ENCODE results near the gene CELA3B.
A peak's percentile ranks its signal among the peaks of the same experiment; 100 is the strongest.
"Not testable (repeated sequence)": the region's sequence is repeated elsewhere in the genome, so short reads cannot be mapped to it uniquely, and the experiment has no call there.

Gene CELA3B

DNA sequence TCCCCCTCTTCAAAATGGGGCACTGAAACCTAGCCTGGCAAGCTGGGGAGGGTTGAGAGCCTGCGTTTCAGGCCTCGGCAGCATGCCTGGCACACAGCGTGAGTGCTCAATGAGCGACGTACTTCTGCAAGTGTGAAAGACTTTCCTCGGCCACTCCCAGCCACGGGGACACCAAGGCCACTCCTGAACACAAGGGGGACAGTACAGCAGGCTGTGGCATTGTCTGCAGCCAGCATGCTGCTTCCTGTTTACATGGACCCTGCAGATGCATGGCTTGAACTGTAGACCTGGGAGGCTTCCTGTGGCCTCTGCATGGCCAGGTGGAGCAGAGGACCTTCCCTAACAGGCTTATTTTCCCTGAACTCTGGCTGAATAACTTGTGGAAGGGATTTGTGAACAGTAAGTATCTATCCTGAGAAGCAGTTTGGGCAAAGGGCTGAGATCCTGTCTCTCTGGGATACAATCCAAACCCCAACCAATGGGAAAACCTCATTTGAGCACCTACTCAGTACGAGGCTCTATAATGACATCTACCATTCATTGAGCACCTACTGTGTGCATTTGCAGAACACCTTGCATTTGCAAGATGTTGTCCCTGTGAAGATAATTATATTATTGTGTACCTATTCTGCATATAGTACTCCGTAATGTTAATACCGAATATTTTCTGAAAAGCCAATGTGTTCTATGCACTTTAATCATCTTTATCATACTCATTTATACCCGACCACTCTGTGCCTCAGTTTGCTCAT lies 29.8 kb upstream of the CELA3B start:
- no peak for DNase-seq

DNA sequence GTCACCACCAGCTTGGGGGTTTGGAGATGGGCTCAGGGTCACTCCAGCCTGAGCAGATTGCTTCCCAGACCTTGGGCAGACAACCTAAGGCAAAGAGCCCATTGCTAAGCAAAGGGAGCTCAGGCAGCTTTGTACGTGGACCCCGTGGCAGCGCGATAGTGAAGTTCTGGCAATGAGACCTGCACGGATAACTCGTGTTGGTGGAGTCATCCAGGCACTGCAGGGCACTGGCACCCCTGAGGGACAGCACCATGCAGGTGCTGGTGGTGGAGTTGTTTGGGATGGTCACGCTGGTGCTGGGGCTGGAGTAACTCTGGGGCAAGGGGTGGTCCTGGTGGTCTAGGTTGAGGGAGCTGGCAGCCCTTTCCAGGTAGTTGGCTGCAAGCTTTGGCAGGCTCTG lies 26.1 kb upstream of the CELA3B start:
- no peak for DNase-seq

DNA sequence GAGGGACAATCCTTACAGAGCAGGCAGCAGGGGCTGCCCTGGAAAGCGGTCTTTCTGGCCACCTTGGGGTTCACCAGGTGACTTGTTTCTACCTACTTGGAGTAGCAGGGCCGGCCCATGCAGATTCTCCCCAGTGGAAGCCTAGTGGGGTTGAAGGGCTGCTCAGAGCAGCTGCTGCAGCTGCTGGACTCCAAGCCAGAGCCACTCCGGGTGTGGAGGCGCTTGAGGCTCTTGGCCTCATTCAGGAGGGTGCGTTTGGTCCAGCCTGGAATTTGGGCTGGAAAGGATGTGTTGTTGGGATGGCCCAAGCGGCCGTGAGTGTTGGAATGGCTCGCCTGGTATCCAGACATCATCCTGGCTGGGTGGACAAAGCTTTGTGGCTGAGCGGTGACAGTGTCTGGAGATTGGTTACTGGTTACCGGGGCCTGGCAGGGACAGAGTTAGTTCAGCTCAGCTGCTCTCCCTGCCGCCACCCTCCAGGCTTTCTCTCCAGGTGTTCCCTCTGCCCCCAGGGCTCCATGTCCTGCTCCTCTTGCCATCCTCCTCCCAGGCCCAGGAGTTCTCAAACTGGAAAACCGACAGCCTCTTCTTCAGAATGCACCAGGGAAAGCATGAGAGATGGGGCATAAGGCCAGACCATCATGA lies 25.5 kb upstream of the CELA3B start:
- no peak for DNase-seq

- no peak for DNase-seq
Observed at GRCh38 chr1:21952786-21953520, 23.9 kb upstream of the CELA3B start.

- no peak for DNase-seq
Observed at GRCh38 chr1:21955058-21955457, 21.8 kb upstream of the CELA3B start.

DNA sequence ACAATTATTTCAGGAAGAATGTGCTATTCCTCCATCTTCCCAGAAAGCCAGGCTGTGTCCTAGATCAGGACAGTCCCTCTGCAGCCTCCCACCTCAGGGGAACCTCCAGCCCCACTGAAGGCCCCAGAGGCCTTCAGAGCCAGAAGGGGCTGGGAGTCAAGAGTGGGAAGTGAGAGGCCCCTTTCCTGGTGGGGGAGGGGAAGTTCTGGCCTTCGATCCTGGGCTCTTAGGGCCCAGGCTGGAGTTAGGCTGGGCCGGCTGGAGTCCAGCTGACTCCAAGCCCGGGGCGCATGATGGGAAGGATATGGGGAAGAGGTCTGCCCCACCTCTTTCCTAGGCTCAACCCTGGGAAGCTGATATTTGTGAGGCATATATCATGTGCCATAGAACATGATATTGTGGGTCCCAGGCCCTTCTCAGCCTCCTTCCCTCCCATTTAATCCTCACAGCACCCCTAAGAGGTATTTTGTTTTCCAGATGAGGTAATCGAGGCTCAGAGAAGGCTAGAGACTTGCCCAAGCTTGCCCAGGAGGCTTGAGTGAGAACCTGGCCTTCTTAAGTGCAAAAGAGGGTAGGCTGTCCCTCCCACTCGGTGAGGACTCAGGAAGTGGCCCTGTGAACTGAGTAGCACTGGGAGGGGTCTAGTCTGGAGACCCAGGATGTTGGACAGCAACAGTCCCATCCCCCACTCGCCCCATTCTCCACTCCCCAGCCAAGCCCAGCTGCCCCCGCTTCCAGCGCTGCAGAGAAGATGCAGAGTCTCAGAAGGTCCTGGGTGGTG lies 21.1 kb upstream of the CELA3B start:
- peak; percentile 13 for DNase-seq

DNA sequence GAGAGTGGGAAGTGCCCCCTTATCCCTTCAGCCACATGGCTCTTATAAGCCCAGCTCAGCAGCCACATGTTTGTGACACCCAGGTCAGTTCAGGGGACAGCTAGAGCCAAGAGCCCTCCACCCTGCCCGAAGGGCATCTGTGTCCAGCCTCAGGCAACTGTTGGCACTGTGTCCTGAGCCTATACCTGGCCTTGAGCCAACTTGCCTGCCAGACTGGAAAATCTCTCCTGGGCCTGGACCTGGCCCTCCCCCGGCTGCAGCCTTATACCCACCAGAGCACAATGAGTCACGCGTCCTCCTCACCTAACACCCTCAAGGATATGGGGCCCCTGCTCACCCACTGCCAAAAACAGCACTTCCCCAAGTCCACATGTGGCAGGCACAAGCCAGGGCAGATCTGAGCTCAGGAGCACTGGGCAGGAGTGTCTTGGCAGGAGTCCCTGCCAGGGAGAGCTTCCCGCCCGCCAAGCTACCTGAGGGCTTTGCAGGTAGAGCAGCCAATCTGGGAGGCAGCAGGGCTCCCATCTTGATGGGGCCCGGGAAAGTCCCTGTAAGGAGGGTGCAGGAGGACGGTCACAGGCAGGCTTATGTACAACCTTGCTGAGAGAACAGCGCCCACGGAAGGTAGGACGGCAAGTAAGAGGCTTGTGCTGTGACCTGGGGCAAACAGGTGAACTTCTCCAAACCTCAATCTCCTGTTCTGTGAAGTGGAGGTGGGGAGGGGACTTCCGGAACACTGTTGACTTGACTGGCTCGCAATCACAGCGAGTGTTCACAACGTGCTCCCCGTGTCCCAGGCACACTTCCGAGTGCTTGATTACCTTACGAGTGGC lies 19.9 kb upstream of the CELA3B start:
- peak; percentile 74 for DNase-seq

- no peak for DNase-seq
Observed at GRCh38 chr1:21961337-21961736, 15.5 kb upstream of the CELA3B start.

DNA sequence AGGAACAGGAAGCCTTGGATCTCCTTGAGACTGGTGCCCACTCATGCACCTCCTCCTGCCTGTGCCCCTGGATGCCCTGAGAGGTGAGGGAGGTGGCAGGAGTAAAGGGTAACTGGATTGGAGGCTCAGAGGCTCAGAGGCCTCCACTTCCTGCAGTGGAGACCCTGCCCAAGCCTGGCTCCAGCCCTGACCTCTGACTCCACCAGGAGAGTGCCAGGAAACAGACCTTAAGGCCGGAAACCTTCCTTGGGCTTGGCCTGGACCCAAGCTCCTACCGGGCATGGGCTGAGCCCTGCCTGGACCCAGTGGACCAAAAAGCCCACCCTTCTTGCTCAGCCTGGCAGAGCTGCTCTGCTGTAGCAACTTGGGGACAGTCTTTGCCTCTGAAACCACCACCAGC lies 15.0 kb upstream of the CELA3B start:
- no peak for DNase-seq

DNA sequence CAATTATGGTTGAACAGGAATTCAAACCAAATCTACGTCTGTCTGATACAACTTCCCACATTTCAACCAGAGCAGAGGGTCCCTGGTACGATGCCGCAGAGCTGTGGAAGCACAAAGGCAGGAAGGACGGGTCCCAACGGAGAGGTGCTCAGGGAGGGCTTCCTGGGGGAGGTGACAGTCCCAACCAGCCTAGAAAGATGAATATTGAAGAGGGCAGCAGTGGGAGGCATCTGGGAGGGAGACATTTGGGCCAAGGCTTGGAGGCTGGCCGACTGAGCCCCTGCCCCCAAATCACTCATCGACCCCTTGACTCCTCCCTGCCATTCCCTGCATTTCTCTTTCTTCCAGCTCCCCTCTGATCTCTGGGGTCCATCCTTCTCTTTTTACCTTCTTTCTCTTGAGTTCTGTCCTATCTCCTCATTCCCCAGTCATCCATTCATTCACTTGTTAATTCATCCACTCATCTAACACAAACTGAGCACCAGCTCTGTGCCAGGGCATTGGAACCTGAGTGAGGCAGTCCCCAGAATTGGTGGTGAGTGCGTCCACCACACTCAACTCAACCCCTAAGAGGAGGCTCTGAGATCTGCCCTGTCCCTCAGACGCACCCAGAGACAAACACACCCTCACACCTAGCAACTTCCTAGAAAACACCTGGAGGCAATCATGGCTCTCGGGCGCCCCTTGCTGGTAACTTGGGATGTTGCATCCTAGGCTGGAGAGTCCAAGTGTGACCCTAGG lies 13.2 kb upstream of the CELA3B start:
- DNase-seq = peak; percentile 85

DNA sequence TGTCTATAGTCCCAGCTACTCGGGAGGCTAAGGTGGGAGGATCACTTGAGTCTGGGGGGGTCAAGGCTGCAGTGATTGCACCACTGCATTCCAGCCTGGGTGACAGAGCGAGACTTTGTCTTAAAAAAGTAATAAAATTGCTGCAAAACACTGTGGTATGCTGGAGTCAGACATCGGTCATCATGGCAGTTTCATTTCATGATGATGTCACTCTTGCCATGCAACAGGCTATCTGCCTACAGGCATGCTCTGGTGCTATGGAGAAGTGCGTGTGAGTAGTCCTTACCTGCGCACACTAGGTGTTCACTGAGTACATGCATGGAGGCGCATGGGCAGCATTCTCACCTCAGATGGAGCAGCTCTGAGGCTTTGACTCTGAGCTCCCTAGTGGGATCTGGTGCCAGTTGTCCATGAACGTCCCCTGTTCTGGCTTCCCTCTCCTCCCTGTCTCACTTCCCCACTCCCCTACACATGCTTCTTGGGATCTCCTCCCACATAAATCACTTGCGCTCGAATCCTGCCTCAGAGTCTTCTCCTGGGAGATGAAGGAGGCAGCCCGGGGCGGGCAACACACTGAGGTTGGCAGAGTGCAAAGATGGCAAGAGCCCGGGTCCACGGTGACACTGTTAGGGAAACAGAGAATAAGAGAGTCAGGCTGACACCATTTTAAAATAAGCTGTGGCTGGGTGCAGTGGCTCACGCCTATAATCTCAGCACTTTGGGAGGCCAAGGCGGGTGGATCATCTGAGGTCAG lies 10.4 kb upstream of the CELA3B start:
- no peak for DNase-seq

GRCh38 chr1:21967216-21967615 lies 9.6 kb upstream of the CELA3B start:
- DNase-seq = not testable (repeated sequence)

DNA sequence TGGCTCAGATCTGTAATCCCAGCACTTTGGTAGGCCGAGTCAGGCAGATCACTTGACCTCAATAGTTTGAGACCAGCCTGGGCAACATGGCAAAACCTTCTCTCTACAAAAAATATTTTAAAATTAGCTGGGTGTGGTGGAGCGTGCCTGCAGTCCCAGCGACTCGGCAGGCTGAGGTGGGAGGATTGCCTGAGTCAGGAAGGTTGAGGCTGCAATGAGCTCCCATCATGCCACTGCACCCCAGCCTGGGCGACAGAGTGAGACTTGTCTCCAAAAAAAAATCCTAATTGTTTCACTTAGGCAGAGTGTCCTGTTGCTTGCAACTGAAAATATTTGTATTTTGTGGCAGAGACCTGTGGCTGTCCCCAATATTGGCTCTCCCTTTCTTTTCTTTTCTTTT lies 7.8 kb upstream of the CELA3B start:
- DNase-seq = not testable (repeated sequence)

DNA sequence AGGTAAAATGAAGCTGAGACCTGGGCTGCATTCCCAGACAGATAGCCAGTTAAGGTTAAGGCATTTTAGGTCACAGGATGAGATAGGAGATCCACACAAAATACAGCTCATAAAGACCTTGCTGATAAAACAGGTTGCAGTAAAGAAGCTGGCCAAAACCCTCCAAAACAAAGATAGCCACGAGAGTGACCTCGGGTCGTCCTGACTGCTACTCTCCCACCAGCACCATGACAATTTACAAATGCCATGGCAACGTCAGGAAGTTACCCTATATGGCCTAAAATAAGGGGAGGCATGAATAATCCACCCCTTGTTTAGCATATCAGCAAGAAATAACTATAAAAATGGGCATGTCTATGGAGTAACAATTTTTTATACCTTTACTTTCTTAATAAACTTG lies 6.3 kb upstream of the CELA3B start:
- not testable (repeated sequence) for DNase-seq

- not testable (repeated sequence) for DNase-seq
Observed at GRCh38 chr1:21972973-21973441, 3.8 kb upstream of the CELA3B start.

DNA sequence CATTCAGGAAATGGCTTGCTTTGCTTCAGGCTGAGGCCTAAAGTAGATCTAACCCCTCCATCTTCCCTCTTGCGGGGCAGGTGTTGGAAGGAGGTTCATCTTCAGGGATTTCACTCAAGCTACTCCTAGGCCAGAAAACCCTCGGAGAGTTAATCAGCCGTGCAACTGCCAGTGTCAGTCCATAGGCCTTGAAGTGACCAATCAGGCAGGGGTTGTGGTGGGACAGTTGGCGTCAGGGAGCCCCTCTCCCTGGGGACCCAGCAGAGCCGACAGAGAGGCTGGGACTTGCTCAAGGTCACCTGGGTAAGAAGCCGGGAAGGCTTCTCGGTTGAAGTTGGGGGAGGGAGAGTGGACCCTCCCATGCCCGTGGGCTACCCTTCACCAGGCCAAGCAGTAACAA lies 2.9 kb upstream of the CELA3B start:
- DNase-seq = not testable (repeated sequence)

DNA sequence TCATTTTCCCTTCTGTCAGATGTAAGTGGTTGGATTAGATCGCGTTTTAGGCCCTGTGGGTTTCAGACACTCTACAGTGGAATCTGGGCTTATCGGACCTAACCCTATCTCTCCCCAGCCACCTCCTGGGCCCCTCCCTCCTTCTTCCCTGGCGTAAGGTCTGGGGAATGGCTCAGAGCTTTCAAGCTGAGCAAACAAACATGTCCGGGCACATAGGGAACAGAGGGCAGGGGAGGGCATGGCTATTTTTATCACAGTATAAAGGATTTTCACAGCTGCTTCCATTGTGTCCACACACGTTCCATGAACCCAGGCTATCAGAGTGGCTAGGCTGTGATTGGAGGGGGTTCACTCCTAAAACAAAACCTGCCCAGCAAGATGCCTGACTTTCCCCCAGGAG lies 2.1 kb upstream of the CELA3B start:
- DNase-seq = not testable (repeated sequence)

DNA sequence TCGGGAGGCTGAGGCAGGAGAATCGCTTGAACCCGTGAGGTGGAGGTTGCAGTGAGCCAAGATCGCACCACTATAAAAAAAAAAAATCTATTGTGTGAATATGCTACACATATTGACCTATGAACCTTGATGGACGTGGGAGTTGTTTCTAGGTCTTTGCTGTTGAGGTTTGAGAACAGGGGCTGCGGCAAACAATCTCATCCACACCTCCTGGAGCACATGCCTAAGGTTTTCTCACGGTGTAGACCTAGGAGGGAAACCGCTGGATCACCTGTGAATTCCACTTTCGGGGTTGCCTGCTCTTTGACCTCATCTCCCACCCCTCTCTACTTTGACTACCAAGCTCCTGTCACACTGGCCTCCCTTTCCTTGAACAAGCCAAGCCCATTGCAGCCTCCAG lies 1.5 kb upstream of the CELA3B start:
- DNase-seq = not testable (repeated sequence)

DNA sequence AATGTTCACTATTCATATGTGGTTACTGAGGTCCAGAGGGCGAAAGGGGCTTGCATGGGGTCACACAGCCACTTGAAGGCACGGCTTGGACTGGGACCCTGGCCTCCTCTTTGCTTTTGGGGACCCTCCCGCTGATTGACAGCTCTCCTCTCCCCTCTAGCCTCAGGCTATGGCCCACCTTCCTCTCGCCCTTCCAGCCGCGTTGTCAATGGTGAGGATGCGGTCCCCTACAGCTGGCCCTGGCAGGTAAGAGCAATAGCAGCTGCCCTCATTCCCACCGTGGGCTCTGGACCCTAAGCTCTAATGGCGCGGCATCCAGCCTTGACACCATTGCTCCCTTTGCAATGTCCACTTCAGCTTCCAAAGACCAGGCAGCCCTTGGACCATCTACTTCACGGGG lies 1.4 kb downstream of the CELA3B start:
- DNase-seq = not testable (repeated sequence)

GRCh38 chr1:21980515-21981220 lies 3.8 kb downstream of the CELA3B start:
- not testable (repeated sequence) for DNase-seq
